ENCODE data around the gene FOXP1. TPM values are rescaled to one million over a fixed set of nuclear protein-coding genes. Genes with fewer than 3 reads are reported as not detected.

The FOXP1 gene
- total RNA-seq, 1 experiment from 2014 or later = 2.9 TPM

DNA sequence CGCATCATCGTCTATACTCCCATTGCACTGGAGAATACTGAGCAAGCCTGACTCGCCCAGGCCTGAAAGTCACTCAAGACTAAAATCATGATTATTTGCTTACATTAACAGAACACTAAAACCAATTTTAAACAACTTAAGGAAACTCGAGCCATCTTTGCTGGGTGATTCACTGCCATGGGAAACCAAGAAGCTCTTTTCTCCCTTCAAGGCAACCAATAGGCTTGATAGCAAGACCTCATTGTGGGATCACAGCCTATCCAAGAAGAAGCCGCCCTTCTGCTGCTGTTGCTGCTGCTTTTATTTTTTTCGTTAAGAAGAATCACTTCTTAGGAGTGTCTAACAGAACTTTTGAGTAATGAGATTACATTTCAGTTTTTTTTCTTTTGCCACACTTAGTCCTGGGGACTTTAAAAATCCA, 479.4 kb downstream of the FOXP1 start:
- no peak for ATAC-seq
- in situ Hi-C loops (cut with HindIII; ENCODE audit: low pct_unique_long_range_greater_than_20kb, low sequenced_read_pairs) = no loop called here
- intact Hi-C loops (cut with micrococcal nuclease; ENCODE audit: unreplicated experiment) = no loop called here
- TF ChIP-seq CTCF (IDR thresholded peaks at IDR 0.05) (no peak), POLR2AphosphoS5 (IDR thresholded peaks at IDR 0.05; ENCODE audit: low read depth, low read length) (no peak), TCF7L2 (IDR thresholded peaks at IDR 0.05; ENCODE audit: low read depth, low read length) (no peak), SIN3A (IDR thresholded peaks at IDR 0.05; ENCODE audit: borderline replicate concordance, insufficient read depth, low read depth, low read length) (no peak)
- TF ChIP-seq, protein P1, sequence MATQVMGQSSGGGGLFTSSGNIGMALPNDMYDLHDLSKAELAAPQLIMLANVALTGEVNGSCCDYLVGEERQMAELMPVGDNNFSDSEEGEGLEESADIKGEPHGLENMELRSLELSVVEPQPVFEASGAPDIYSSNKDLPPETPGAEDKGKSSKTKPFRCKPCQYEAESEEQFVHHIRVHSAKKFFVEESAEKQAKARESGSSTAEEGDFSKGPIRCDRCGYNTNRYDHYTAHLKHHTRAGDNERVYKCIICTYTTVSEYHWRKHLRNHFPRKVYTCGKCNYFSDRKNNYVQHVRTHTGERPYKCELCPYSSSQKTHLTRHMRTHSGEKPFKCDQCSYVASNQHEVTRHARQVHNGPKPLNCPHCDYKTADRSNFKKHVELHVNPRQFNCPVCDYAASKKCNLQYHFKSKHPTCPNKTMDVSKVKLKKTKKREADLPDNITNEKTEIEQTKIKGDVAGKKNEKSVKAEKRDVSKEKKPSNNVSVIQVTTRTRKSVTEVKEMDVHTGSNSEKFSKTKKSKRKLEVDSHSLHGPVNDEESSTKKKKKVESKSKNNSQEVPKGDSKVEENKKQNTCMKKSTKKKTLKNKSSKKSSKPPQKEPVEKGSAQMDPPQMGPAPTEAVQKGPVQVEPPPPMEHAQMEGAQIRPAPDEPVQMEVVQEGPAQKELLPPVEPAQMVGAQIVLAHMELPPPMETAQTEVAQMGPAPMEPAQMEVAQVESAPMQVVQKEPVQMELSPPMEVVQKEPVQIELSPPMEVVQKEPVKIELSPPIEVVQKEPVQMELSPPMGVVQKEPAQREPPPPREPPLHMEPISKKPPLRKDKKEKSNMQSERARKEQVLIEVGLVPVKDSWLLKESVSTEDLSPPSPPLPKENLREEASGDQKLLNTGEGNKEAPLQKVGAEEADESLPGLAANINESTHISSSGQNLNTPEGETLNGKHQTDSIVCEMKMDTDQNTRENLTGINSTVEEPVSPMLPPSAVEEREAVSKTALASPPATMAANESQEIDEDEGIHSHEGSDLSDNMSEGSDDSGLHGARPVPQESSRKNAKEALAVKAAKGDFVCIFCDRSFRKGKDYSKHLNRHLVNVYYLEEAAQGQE (IDR thresholded peaks at IDR 0.05; ENCODE audit: insufficient read depth in 1 of 2, low read depth in 2 of 2, low read length in 1 of 2) = no peak
- Histone ChIP-seq H3K27me3 (ENCODE audit: control insufficient read depth, insufficient read depth, low read length) (no peaks in the 10 kb centered on the region), H3K9me3 (ENCODE audit: control insufficient read depth, insufficient read depth, low read depth, low read length) (no peaks in the 10 kb centered on the region), H3K27ac (ENCODE audit: low read length) (no peak overlapping the region), H3K4me1 (ENCODE audit: control insufficient read depth, insufficient read depth, low read length) (no peaks in the 10 kb centered on the region), H3K36me3 (ENCODE audit: control insufficient read depth, insufficient read depth, low read length) (no peaks in the 10 kb centered on the region), H3K4me3 (ENCODE audit: low read depth in 2 of 2, low read length in 2 of 2) (no peak overlapping the region)
- DNase-seq (ENCODE audit: low read depth, low spot score) = no peak
- CTCF ChIA-PET = no interaction called here
- POLR2A ChIA-PET = no interaction called here
- BruUV-seq (replicated peaks) = no TSS peak

GRCh38 chr3:71103430-71103921, 480.1 kb downstream of the FOXP1 start:
- ATAC-seq (no peak), DNase-seq (ENCODE audit: low read depth, low spot score) (no peak)
- BruUV-seq (replicated peaks) = no TSS peak
- no peak overlapping the region for H3K4me3 ChIP-seq (ENCODE audit: low read depth in 2 of 2, low read length in 2 of 2)
- POLR2A ChIA-PET = no interaction called here
- no peak overlapping the region for H3K27ac ChIP-seq (ENCODE audit: low read length)
- in situ Hi-C loops (cut with HindIII; ENCODE audit: low pct_unique_long_range_greater_than_20kb, low sequenced_read_pairs) (no loop called here), intact Hi-C loops (cut with micrococcal nuclease; ENCODE audit: unreplicated experiment) (no loop called here)
- H3K9me3 ChIP-seq (ENCODE audit: control insufficient read depth, insufficient read depth, low read depth, low read length) = no peaks in the 10 kb centered on the region
- no peaks in the 10 kb centered on the region for H3K36me3 ChIP-seq (ENCODE audit: control insufficient read depth, insufficient read depth, low read length)
- H3K27me3 ChIP-seq (ENCODE audit: control insufficient read depth, insufficient read depth, low read length) = no peaks in the 10 kb centered on the region
- no peaks in the 10 kb centered on the region for H3K4me1 ChIP-seq (ENCODE audit: control insufficient read depth, insufficient read depth, low read length)
- CTCF ChIA-PET = no interaction called here
- TF ChIP-seq TCF7L2 (IDR thresholded peaks at IDR 0.05; ENCODE audit: low read depth, low read length) = no peak
- no peak for TF ChIP-seq POLR2AphosphoS5 (IDR thresholded peaks at IDR 0.05; ENCODE audit: low read depth, low read length)
- TF ChIP-seq, protein P1 (IDR thresholded peaks at IDR 0.05; ENCODE audit: insufficient read depth in 1 of 2, low read depth in 2 of 2, low read length in 1 of 2) = no peak
- TF ChIP-seq SIN3A (IDR thresholded peaks at IDR 0.05; ENCODE audit: borderline replicate concordance, insufficient read depth, low read depth, low read length) = no peak
- TF ChIP-seq CTCF (IDR thresholded peaks at IDR 0.05) = no peak

All from Panc1 (cell line).